GM10266 (cell line): ENCODE measurements around the gene HRH2.

Experiments used
- DNase-seq: peaks from one replicate; pipeline ENCODE4 v3.0.0; 2012; ENCODE audit errors: extremely low spot score
- CTCF ChIP-seq: IDR thresholded peaks from 2 replicates; pipeline ENCODE4 v1.5.1; 2012; ENCODE audit warnings: mild to moderate bottlenecking, low read depth; ENCODE audit not compliant: control insufficient read depth, insufficient read depth; ENCODE audit errors: missing control alignments

Gene HRH2

DNA sequence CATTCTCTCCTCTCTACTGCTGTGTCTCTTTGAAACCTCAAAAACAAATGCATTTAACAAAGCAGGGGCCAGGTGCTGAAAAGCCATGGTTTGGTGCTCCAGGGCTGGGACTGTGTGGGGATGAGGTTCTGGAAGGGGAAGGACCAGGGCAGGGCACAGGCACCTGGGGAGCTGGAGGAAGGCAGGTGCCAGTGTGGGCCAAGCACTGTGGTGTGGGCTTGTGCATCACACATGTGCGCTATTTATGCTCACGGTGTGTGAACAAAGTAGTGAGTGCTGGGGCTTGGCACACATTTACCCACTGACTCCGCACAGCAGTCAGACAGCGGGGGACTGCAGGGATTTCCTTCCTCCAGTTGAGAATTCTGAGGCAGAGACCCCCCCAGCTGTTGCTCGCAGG is 10.1 kb downstream of the HRH2 start:
- no peak for DNase-seq
- TF ChIP-seq CTCF: no peak

- TF ChIP-seq CTCF: no peak
- DNase-seq: no peak
Observed at GRCh38 chr5:175670372-175670771, 12.5 kb downstream of the HRH2 start.

DNA sequence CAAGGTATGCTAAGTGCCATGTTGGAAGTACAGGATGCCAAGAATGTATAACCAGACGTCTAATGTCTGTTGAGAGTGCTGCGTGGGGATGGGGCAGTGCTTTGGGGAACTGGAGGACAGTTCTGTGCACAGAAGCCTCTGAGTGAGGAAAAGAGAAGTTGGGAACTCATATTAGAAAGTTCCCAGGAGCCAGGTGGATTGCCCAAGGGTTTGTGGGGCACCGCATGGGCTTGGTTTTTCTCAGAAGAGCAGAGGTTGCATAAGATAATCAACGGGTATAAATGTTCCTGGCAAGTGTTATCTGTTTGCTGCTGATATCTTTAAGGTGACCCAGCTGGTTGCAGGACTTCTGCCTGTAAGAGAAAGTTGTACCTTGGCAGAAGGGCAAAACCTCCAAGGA is 13.1 kb downstream of the HRH2 start:
- TF ChIP-seq CTCF: no peak
- no peak for DNase-seq

- no peak for TF ChIP-seq CTCF
Observed at GRCh38 chr5:175672976-175673648, 15.2 kb downstream of the HRH2 start.

DNA sequence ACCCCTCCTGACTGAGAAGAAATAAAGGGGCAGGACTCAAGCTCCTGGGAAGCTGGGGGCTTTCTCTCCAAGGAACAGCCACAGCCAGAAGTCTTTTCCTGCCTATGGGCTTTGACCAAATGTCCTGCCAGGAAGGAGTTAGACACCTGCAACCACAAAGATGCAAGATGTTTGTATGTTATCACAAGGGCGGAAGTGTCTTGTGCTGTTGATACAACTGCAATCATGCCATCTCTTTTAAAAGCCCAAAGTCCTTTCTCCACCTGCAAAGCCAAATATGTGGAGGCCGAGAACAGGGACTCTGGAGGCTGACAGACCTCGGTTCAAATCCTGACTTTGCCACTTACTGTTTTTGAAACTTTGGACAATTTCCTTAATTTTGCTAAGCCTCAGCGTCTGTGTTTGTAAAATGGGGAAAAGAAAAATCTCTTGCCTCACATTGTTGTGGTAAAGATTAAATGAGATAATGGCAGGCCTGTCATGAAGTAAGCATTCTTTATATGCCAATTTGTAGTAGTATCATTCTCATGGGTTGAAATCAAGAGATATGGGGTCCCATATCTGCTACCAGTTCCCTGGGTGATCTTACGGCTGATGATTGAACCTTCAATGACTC is 17.0 kb downstream of the HRH2 start:
- no peak for TF ChIP-seq CTCF
- DNase-seq: no peak

More at GRCh38 chr5:175672976-175673648, 15.2 kb downstream of the HRH2 start:
- no peak for DNase-seq

- DNase-seq: no peak
- TF ChIP-seq CTCF: no peak
Observed at GRCh38 chr5:175675873-175676272, 18.0 kb downstream of the HRH2 start.

DNA sequence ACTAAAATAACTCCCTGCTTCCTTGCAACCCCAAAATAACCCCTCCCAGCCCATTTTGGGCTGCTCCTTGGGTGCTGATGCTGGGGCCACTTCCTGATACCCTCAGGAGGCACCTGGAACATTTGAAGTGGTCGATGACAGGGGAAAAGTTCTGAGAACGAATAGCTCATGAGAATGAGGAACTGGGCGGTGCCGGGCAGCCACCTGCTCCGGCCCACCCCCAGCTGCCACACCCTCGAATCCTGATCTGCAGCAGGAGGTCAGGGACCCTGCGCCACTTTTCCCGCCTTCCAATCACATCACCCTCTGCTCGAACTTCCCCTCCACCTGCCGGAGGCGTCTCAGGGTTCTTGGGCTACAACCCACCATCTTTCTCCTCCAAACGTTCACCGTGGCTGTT is 19.7 kb downstream of the HRH2 start:
- no peak for DNase-seq
- TF ChIP-seq CTCF: no peak
